Measurements from ENCODE around the gene C20orf96. TPM values are rescaled to one million over a fixed set of nuclear protein-coding genes. Genes with fewer than 3 reads are reported as not detected.
A peak's percentile ranks its signal among the peaks of the same experiment; 100 is the strongest.

Gene C20orf96
- total and polyA plus RNA-seq, 2 experiments from 2014 or later: 0.32 to 4.5 TPM

- Histone ChIP-seq H3K27me3 (replicated peaks; ENCODE audit: insufficient read depth) (no peaks in the 10 kb centered on the region), H2AFZ (no peak overlapping the region), H3K79me2 (ENCODE audit: insufficient read depth) (no peaks in the 10 kb centered on the region), H3K9me2 (ENCODE audit: insufficient read depth) (no peaks in the 10 kb centered on the region), H3K27ac (no peak overlapping the region), H3K4me3 (no peak overlapping the region), H3K9me3 (ENCODE audit: low read depth) (no peaks in the 10 kb centered on the region), H3F3A (ENCODE audit: insufficient read depth) (no peaks in the 10 kb centered on the region), H3K36me3 (ENCODE audit: low read depth) (no peaks in the 10 kb centered on the region), H4K20me1 (ENCODE audit: insufficient read depth) (no peaks in the 10 kb centered on the region), H3K9ac (no peak overlapping the region), H3K4me1 (ENCODE audit: insufficient read depth) (no peaks in the 10 kb centered on the region), H3K4me2 (ENCODE audit: unreplicated experiment) (no peak overlapping the region)
- no peak for DNase-seq
- in situ Hi-C loops (cut with MboI): no loop called here
- TF ChIP-seq EZH2 (IDR thresholded peaks at IDR 0.05; ENCODE audit: insufficient read depth, poor library complexity, severe bottlenecking) (no peak), EZH2phosphoT487 (IDR thresholded peaks at IDR 0.05; ENCODE audit: insufficient read depth, low read depth) (no peak)
- WGBS, 2 experiments (ENCODE audit: low coverage in 1 of 2, low lambda C conversion rate in 2 of 2, missing lambda C conversion rate in 2 of 2): 69 to 73% methylated on average over 5 of the region's 5 CpGs
Observed at GRCh38 chr20:270517-270916, 20.0 kb downstream of the C20orf96 start.

GRCh38 chr20:266596-267562 lies 23.7 kb downstream of the C20orf96 start:
- Histone ChIP-seq H3K9me2 (ENCODE audit: insufficient read depth) (no peaks in the 10 kb centered on the region), H3K27ac (no peak overlapping the region), H3K4me1 (ENCODE audit: insufficient read depth) (no peaks in the 10 kb centered on the region), H2AFZ (peak overlapping the region; percentile 89), H3K9me3 (ENCODE audit: low read depth) (no peaks in the 10 kb centered on the region), H3K27me3 (replicated peaks; ENCODE audit: insufficient read depth) (peaks cover 9% of the 10 kb centered on the region; the same call in 1 of the 2 replicates), H4K20me1 (ENCODE audit: insufficient read depth) (no peaks in the 10 kb centered on the region), H3K9ac (peak overlapping the region; percentile 48; the same call in 1 of the 2 replicates), H3K79me2 (ENCODE audit: insufficient read depth) (no peaks in the 10 kb centered on the region), H3K4me3 (peak overlapping the region; percentile 70), H3K36me3 (ENCODE audit: low read depth) (no peaks in the 10 kb centered on the region), H3K4me2 (ENCODE audit: unreplicated experiment) (peak overlapping the region; percentile 84), H3F3A (ENCODE audit: insufficient read depth) (no peaks in the 10 kb centered on the region)
- WGBS, 2 experiments (ENCODE audit: low coverage in 1 of 2, low lambda C conversion rate in 2 of 2, missing lambda C conversion rate in 2 of 2): 4 to 5% methylated on average over 39 to 43 of the region's 43 CpGs
- in situ Hi-C loops (cut with MboI): no loop called here
- TF ChIP-seq EZH2phosphoT487 (IDR thresholded peaks at IDR 0.05; ENCODE audit: insufficient read depth, low read depth) (no peak), EZH2 (IDR thresholded peaks at IDR 0.05; ENCODE audit: insufficient read depth, poor library complexity, severe bottlenecking) (no peak)
- peak; percentile 83 for DNase-seq

- H3K36me3 ChIP-seq (ENCODE audit: low read depth): no peaks in the 10 kb centered on the region
- in situ Hi-C loops (cut with MboI): no loop called here
- H3K79me2 ChIP-seq (ENCODE audit: insufficient read depth): no peaks in the 10 kb centered on the region
- H3K4me1 ChIP-seq (ENCODE audit: insufficient read depth): no peaks in the 10 kb centered on the region
- no peaks in the 10 kb centered on the region for H4K20me1 ChIP-seq (ENCODE audit: insufficient read depth)
- H2AFZ ChIP-seq: no peak overlapping the region
- H3K27me3 ChIP-seq (replicated peaks; ENCODE audit: insufficient read depth): peaks cover 20% of the 10 kb centered on the region; the same call in 1 of the 2 replicates
- H3K9ac ChIP-seq: no peak overlapping the region
- no peaks in the 10 kb centered on the region for H3F3A ChIP-seq (ENCODE audit: insufficient read depth)
- DNase-seq: no peak
- H3K9me3 ChIP-seq (ENCODE audit: low read depth): no peaks in the 10 kb centered on the region
- no peak overlapping the region for H3K4me3 ChIP-seq
- H3K27ac ChIP-seq: no peak overlapping the region
- no peak overlapping the region for H3K4me2 ChIP-seq (ENCODE audit: unreplicated experiment)
- H3K9me2 ChIP-seq (ENCODE audit: insufficient read depth): no peaks in the 10 kb centered on the region
- no peak for TF ChIP-seq EZH2phosphoT487 (IDR thresholded peaks at IDR 0.05; ENCODE audit: insufficient read depth, low read depth)
- no peak for TF ChIP-seq EZH2 (IDR thresholded peaks at IDR 0.05; ENCODE audit: insufficient read depth, poor library complexity, severe bottlenecking)
- 59 to 64% methylated on average over 13 of the region's 13 CpGs for WGBS, 2 experiments (ENCODE audit: low coverage in 1 of 2, low lambda C conversion rate in 2 of 2, missing lambda C conversion rate in 2 of 2)
Observed at GRCh38 chr20:263701-264100, 26.8 kb downstream of the C20orf96 start.

DNA sequence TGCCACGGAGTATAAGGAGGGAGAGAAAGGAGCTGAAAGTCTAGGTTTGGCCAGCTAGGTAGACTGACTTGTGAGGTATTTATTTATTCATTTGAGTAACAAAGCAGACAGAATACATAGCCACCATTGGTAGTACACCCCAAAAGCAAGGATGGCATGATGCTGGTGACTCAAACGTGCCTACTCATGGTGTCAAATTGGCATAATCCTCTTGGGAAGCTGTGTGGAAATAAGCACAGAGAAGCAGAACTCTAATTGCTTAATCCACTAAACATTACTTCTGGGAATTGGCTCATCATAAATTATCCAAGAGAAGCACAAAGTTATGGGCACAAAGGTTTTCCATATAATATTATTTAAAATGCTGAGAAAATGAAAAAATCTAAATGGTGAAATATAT lies 30.6 kb downstream of the C20orf96 start:
- Histone ChIP-seq H3K36me3 (ENCODE audit: low read depth) (no peaks in the 10 kb centered on the region), H3K4me1 (ENCODE audit: insufficient read depth) (no peaks in the 10 kb centered on the region), H4K20me1 (ENCODE audit: insufficient read depth) (no peaks in the 10 kb centered on the region), H3F3A (ENCODE audit: insufficient read depth) (no peaks in the 10 kb centered on the region), H3K4me2 (ENCODE audit: unreplicated experiment) (no peak overlapping the region), H3K79me2 (ENCODE audit: insufficient read depth) (no peaks in the 10 kb centered on the region), H3K9me3 (ENCODE audit: low read depth) (no peaks in the 10 kb centered on the region), H3K4me3 (no peak overlapping the region), H3K9me2 (ENCODE audit: insufficient read depth) (no peaks in the 10 kb centered on the region), H3K27me3 (replicated peaks; ENCODE audit: insufficient read depth) (peaks cover 27% of the 10 kb centered on the region), H3K27ac (no peak overlapping the region), H2AFZ (no peak overlapping the region), H3K9ac (no peak overlapping the region)
- 22 to 30% methylated on average over 2 of the region's 2 CpGs for WGBS, 2 experiments (ENCODE audit: low coverage in 1 of 2, low lambda C conversion rate in 2 of 2, missing lambda C conversion rate in 2 of 2)
- in situ Hi-C loops (cut with MboI): no loop called here
- TF ChIP-seq EZH2 (IDR thresholded peaks at IDR 0.05; ENCODE audit: insufficient read depth, poor library complexity, severe bottlenecking): no peak
- TF ChIP-seq EZH2phosphoT487 (IDR thresholded peaks at IDR 0.05; ENCODE audit: insufficient read depth, low read depth): no peak
- peak; percentile 2 for DNase-seq

Data from GM23248 (cell line).